HepG2 (cell line): ENCODE measurements around the gene NBEAL2. TPM values are rescaled to one million over a fixed set of nuclear protein-coding genes. Genes with fewer than 3 reads are reported as not detected.

Source experiments
- BORCS8-MEF2B ChIP-seq: sonication (generic); formaldehyde crosslinking; IDR thresholded peaks from 2 replicates; pipeline ENCODE4 v1.8.0; 2022; ENCODE audit warnings: mild to moderate bottlenecking, missing genetic modification reagents
- CHD4 ChIP-seq: fragments of 200-600 bp; sonication (generic); IDR thresholded peaks from 2 replicates; pipeline ENCODE4 v1.7.0; 2017; ENCODE audit warnings: mild to moderate bottlenecking, low read length, borderline replicate concordance
- IRF1 ChIP-seq: sonication (generic); formaldehyde crosslinking; IDR thresholded peaks from 2 replicates; pipeline ENCODE4 v1.4.0; 2020; ENCODE audit warnings: low read depth, mild to moderate bottlenecking, missing genetic modification reagents
- MIER2 ChIP-seq: IDR thresholded peaks from 2 replicates; pipeline ENCODE4 v1.6.1; 2016; ENCODE audit warnings: missing biosample characterization, missing genetic modification reagents
- REPIN1 ChIP-seq: sonication (generic); formaldehyde crosslinking; IDR thresholded peaks from 2 replicates; pipeline ENCODE4 v1.8.0; 2022; ENCODE audit warnings: missing genetic modification reagents, low read depth, mild to moderate bottlenecking, borderline replicate concordance
- TAF15 ChIP-seq: fragments of 200-400 bp; formaldehyde crosslinking; IDR thresholded peaks from one replicate; pipeline ENCODE4 v1.6.1; 2018; ENCODE audit warnings: mild to moderate bottlenecking, low read depth, low read length; ENCODE audit not compliant: poor library complexity, severe bottlenecking
- ZBTB33 ChIP-seq: sonication (generic); formaldehyde crosslinking; IDR thresholded peaks from 2 replicates; pipeline ENCODE4 v1.4.0; 2020; ENCODE audit warnings: missing genetic modification reagents
- ZNF317 ChIP-seq: sonication (generic); formaldehyde crosslinking; IDR thresholded peaks from 2 replicates; pipeline ENCODE4 v1.5.0; 2020; ENCODE audit warnings: mild to moderate bottlenecking, missing genetic modification reagents
- ZNF598 ChIP-seq: sonication (generic); formaldehyde crosslinking; IDR thresholded peaks from 2 replicates; pipeline ENCODE4 v1.5.1; 2020; ENCODE audit warnings: mild to moderate bottlenecking, missing genetic modification reagents, borderline replicate concordance
- ZNF7 ChIP-seq: IDR thresholded peaks from 2 replicates; pipeline ENCODE4 v1.6.1; 2016; ENCODE audit warnings: missing biosample characterization, missing genetic modification reagents
- ZNF747 ChIP-seq: sonication (generic); formaldehyde crosslinking; IDR thresholded peaks from 2 replicates; pipeline ENCODE4 v1.8.1; 2023; ENCODE audit warnings: missing genetic modification reagents, mild to moderate bottlenecking, borderline replicate concordance
- ZNF770 ChIP-seq: sonication (generic); formaldehyde crosslinking; IDR thresholded peaks from 2 replicates; pipeline ENCODE4 v1.5.0; 2020; ENCODE audit warnings: mild to moderate bottlenecking, missing genetic modification reagents
- polyA plus RNA-seq, 8 experiments: library from polyadenylated mRNA; depleted of rRNA in 3 of 8; stranded (reverse) in 7 of 8; unstranded in 1 of 8; fragments of >200 nt; fragmentation: Illumina TruSeq in 4 of 8; extraction: Trizol in 4 of 8; gene quantifications; 2 replicates each; pipeline versions ENCODE4 v1.2.1 to v1.2.3, GENCODE V29; 2011 to 2016; ENCODE audit warnings: low read depth in 4 of 8, missing spikeins in 1 of 8, mixed read lengths in 1 of 8; ENCODE audit not compliant: insufficient read depth in 1 of 8
- total RNA-seq, 5 experiments: library from RNA; depleted of rRNA; stranded (reverse); fragments of >200 nt; fragmentation: Illumina TruSeq; extraction: Trizol; gene quantifications; 2 replicates each; pipeline ENCODE4 v1.2.3, GENCODE V29; 2016; ENCODE audit warnings: low read depth in 1 of 5
- TF ChIP-seq, protein P1 (sequence below): sonication (generic); formaldehyde crosslinking; IDR thresholded peaks from 2 replicates; pipeline ENCODE4 v1.5.0; 2020; ENCODE audit warnings: missing genetic modification reagents, mild to moderate bottlenecking, borderline replicate concordance
- TF ChIP-seq, protein P2 (sequence below): sonication (generic); formaldehyde crosslinking; IDR thresholded peaks from 2 replicates; pipeline ENCODE4 v1.4.0; 2020; ENCODE audit warnings: missing genetic modification reagents
- TF ChIP-seq, protein P3 (sequence below): sonication (generic); formaldehyde crosslinking; IDR thresholded peaks from 2 replicates; pipeline ENCODE4 v1.9.0; 2021; ENCODE audit warnings: missing genetic modification reagents, mild to moderate bottlenecking, borderline replicate concordance

Gene NBEAL2
- total and polyA plus RNA-seq, 2 of the 13 experiments (the other 11 are each of a cell fraction or from before 2014, with no cell fraction given), result 9.7 to 12.4 TPM

DNA sequence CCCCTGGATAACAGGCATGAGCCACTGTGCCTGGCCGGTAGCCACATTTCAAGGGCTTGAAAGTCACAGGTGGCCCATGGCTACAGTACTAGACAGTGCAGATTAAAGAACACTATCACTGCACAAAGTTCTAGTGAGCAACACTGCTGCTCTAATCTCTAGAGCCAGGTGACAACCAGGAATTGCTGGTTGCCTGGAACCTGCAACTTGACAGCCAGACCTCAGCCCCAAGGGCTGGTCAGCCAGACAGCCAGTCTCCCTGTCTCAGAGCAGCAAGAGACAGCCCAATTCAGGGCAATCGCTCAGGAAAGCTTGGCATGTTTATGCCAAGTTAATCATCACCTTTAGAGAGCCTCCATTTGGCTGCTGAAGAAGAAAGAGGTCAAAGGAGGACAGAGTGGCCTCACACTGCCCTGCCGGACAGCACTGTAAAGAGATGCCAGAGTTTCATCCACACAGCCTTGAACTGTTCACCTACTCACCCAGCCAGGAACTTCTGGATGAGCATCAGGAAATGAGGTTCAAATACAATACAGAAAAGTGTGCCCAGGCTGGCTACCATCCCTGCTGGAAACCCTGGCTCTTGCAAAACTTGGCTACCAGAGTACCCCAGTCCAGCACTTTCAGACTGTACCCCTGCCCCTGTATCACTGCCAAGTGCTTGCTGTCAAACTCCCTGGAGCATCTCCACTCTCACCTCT is 8.9 kb upstream of the NBEAL2 start (continued):
- TF ChIP-seq ZBTB33 (CRISPR knock-in tag), result peak; percentile 49; the same call in 1 of the 2 replicates
- peak; percentile 87 for TF ChIP-seq ZNF770 (CRISPR knock-in tag)
- TF ChIP-seq, protein P1, sequence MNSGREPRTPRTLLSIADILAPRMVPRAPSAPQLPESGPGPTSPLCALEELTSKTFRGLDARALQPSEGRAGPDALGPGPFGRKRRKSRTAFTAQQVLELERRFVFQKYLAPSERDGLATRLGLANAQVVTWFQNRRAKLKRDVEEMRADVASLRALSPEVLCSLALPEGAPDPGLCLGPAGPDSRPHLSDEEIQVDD (CRISPR knock-in tag), result no peak
- no peak for TF ChIP-seq ZNF747 (CRISPR knock-in tag)
- peak; percentile 46; the same call in 1 of the 2 replicates for TF ChIP-seq ZNF317 (CRISPR knock-in tag)
- TF ChIP-seq, protein P2, sequence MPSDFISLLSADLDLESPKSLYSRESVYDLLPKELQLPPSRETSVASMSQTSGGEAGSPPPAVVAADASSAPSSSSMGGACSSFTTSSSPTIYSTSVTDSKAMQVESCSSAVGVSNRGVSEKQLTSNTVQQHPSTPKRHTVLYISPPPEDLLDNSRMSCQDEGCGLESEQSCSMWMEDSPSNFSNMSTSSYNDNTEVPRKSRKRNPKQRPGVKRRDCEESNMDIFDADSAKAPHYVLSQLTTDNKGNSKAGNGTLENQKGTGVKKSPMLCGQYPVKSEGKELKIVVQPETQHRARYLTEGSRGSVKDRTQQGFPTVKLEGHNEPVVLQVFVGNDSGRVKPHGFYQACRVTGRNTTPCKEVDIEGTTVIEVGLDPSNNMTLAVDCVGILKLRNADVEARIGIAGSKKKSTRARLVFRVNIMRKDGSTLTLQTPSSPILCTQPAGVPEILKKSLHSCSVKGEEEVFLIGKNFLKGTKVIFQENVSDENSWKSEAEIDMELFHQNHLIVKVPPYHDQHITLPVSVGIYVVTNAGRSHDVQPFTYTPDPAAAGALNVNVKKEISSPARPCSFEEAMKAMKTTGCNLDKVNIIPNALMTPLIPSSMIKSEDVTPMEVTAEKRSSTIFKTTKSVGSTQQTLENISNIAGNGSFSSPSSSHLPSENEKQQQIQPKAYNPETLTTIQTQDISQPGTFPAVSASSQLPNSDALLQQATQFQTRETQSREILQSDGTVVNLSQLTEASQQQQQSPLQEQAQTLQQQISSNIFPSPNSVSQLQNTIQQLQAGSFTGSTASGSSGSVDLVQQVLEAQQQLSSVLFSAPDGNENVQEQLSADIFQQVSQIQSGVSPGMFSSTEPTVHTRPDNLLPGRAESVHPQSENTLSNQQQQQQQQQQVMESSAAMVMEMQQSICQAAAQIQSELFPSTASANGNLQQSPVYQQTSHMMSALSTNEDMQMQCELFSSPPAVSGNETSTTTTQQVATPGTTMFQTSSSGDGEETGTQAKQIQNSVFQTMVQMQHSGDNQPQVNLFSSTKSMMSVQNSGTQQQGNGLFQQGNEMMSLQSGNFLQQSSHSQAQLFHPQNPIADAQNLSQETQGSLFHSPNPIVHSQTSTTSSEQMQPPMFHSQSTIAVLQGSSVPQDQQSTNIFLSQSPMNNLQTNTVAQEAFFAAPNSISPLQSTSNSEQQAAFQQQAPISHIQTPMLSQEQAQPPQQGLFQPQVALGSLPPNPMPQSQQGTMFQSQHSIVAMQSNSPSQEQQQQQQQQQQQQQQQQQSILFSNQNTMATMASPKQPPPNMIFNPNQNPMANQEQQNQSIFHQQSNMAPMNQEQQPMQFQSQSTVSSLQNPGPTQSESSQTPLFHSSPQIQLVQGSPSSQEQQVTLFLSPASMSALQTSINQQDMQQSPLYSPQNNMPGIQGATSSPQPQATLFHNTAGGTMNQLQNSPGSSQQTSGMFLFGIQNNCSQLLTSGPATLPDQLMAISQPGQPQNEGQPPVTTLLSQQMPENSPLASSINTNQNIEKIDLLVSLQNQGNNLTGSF (CRISPR knock-in tag), result no peak
- TF ChIP-seq BORCS8-MEF2B (CRISPR knock-in tag), result 0 out of 2 replicates have a peak, but pooled peaks have one; percentile 65
- TF ChIP-seq REPIN1, result peak; percentile 63; the same call in 1 of the 2 replicates
- TF ChIP-seq TAF15, result no peak
- no peak for TF ChIP-seq ZNF7
- TF ChIP-seq, protein P3, sequence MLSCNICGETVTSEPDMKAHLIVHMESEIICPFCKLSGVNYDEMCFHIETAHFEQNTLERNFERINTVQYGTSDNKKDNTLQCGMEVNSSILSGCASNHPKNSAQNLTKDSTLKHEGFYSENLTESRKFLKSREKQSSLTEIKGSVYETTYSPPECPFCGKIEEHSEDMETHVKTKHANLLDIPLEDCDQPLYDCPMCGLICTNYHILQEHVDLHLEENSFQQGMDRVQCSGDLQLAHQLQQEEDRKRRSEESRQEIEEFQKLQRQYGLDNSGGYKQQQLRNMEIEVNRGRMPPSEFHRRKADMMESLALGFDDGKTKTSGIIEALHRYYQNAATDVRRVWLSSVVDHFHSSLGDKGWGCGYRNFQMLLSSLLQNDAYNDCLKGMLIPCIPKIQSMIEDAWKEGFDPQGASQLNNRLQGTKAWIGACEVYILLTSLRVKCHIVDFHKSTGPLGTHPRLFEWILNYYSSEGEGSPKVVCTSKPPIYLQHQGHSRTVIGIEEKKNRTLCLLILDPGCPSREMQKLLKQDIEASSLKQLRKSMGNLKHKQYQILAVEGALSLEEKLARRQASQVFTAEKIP (CRISPR knock-in tag), result no peak
- TF ChIP-seq ZNF598 (CRISPR knock-in tag), result no peak
- TF ChIP-seq IRF1 (CRISPR knock-in tag), result no peak
- TF ChIP-seq CHD4, result no peak
- peak; percentile 29; the same call in 1 of the 2 replicates for TF ChIP-seq MIER2 (CRISPR knock-in tag)
